Measurements from ENCODE around the gene DMC1. TPM values are rescaled to one million over a fixed set of nuclear protein-coding genes. Genes with fewer than 3 reads are reported as not detected.

The DMC1 gene
- total and polyA plus RNA-seq, 9 of the 15 experiments (the other 6 are each of a cell fraction or from before 2014, with no cell fraction given), result 5.5 to 55.5 (median 9.8) TPM

DNA sequence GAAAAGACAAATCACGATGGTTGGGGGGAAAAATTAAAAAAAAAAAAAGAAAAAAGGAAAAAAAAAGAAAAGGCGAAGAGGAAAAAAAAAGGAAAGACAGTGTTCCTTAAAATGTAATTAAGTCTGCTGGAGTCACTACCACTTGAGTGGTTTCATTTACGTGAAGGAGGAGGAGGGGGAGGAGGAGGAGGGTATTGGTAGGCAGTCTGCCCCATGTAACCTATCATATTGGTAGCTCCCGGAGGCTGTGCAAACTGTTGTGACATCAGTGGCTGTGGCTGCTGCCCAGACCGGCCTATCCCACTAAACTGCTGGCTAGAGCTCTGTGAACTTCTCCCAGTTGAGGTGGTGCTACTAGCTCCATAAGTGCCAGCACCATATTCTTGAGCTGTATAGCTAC, 84.2 kb downstream of the DMC1 start (continued):
- no peak for TF ChIP-seq CCAR2 (IDR thresholded peaks at IDR 0.05; ENCODE audit: low read depth, low read length)
- TF ChIP-seq, protein P1, sequence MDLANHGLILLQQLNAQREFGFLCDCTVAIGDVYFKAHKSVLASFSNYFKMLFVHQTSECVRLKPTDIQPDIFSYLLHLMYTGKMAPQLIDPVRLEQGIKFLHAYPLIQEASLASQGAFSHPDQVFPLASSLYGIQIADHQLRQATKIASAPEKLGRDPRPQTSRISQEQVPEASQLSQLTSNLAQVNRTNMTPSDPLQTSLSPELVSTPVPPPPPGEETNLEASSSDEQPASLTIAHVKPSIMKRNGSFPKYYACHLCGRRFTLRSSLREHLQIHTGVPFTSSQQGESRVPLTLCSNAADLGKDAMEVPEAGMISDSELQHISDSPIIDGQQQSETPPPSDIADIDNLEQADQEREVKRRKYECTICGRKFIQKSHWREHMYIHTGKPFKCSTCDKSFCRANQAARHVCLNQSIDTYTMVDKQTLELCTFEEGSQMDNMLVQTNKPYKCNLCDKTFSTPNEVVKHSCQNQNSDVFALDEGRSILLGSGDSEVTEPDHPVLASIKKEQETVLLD (IDR thresholded peaks at IDR 0.05), result no peak
- no peak for TF ChIP-seq ZNF778 (CRISPR knock-in tag; IDR thresholded peaks at IDR 0.05)
- TF ChIP-seq ZFP30 (CRISPR knock-in tag; IDR thresholded peaks at IDR 0.05; ENCODE audit: borderline replicate concordance), result no peak
- TF ChIP-seq CREB3 (tag; conservative IDR thresholded peaks at IDR 0.05; ENCODE audit: low read depth), result no peak
- no peak for TF ChIP-seq MEIS2 (IDR thresholded peaks at IDR 0.05; ENCODE audit: partially characterized antibody)

- in situ Hi-C loops (cut with MboI), result no loop called here
- POLR2A ChIA-PET, result no interaction called here
- no peaks in the 10 kb centered on the region; the same call in 2 of the 3 replicates for H3K79me2 ChIP-seq (ENCODE audit: control insufficient read depth, insufficient read depth, low read length)
- no peak overlapping the region for H3K4me3 ChIP-seq
- 100% methylated on average over 1 of the region's 1 CpG for WGBS (ENCODE audit: insufficient coverage, low coverage, missing lambda C conversion rate)
- H2AFZ ChIP-seq (ENCODE audit: low read depth, low read length), result no peak overlapping the region
- H3K27me3 ChIP-seq (ENCODE audit: control insufficient read depth in 2 of 2, insufficient read depth in 2 of 2, low read length in 2 of 2), result no peaks in the 10 kb centered on the region
- H3K4me2 ChIP-seq (ENCODE audit: insufficient read depth, low read length), result no peak overlapping the region
- no peak overlapping the region for H3K9ac ChIP-seq (ENCODE audit: insufficient read depth in 1 of 2, low read depth in 2 of 2, low read length in 2 of 2)
- H3K9me1 ChIP-seq (ENCODE audit: control insufficient read depth, insufficient read depth, low read length), result peaks cover 3% of the 10 kb centered on the region
- DNase-seq (ENCODE audit: extremely low read depth in 1 of 4, low spot score in 3 of 4) (no peak), ATAC-seq (no peak), FAIRE-seq (no peak)
- TF ChIP-seq RBM15 (IDR thresholded peaks at IDR 0.05; ENCODE audit: insufficient read depth, low read length) (no peak), FOXA3 (CRISPR knock-in tag; conservative IDR thresholded peaks at IDR 0.05 in 1 of 2, IDR thresholded peaks at IDR 0.05 in 1 of 2) (no peak), MAX (CRISPR knock-in tag; IDR thresholded peaks at IDR 0.05) (no peak), MCM7 (IDR thresholded peaks at IDR 0.05) (no peak), STAT5A (IDR thresholded peaks at IDR 0.05; ENCODE audit: borderline replicate concordance, low read length) (no peak), ZNF551 (CRISPR knock-in tag; IDR thresholded peaks at IDR 0.05) (no peak), POLR2AphosphoS2 (IDR thresholded peaks at IDR 0.05; ENCODE audit: low read length) (no peak; the same call in 1 of the 2 replicates), GABPB2 (CRISPR knock-in tag; conservative IDR thresholded peaks at IDR 0.05) (no peak), NFATC3 (IDR thresholded peaks at IDR 0.05) (no peak), ZNF699 (CRISPR knock-in tag; IDR thresholded peaks at IDR 0.05; ENCODE audit: insufficient replicate concordance) (no peak)
- TF ChIP-seq, protein P1 (IDR thresholded peaks at IDR 0.05), result no peak
- intact Hi-C loops (cut with micrococcal nuclease), result no loop called here
- H3K36me3 ChIP-seq (ENCODE audit: control insufficient read depth, insufficient read depth, low read length), result peaks cover 82% of the 10 kb centered on the region
- BruUV-seq (replicated peaks), result no TSS peak
- H3K27ac ChIP-seq (ENCODE audit: extremely low read depth, low read depth, low read length), result no peak overlapping the region
- no peaks in the 10 kb centered on the region for H3K4me1 ChIP-seq (replicated peaks in 1 of 2; ENCODE audit: control insufficient read depth in 2 of 2, insufficient read depth in 2 of 2, low read length in 2 of 2)
- no peaks in the 10 kb centered on the region for H3K9me3 ChIP-seq (replicated peaks; ENCODE audit: control insufficient read depth, insufficient read depth, low read depth, low read length)
- no peaks in the 10 kb centered on the region for H4K20me1 ChIP-seq (replicated peaks; ENCODE audit: control insufficient read depth, insufficient read depth, low read length)
- CTCF ChIA-PET (ENCODE audit: low intra/inter-chr PET ratio), result no interaction called here
These were observed 85.7 kb downstream of the DMC1 start for GRCh38 chr22:38484244-38484643.

Measured in K562 (cell line).